Glutamatergic neuron (in vitro differentiated cells): ENCODE measurements around the gene CRYL1. TPM values are rescaled to one million over a fixed set of nuclear protein-coding genes. Genes with fewer than 3 reads are reported as not detected.

ENCODE experiments used
- DNase-seq: peaks from one replicate; pipeline ENCODE4 v3.0.0; 2022
- H3K27ac Mint-ChIP-seq: one replicate; pipeline ENCODE4 v1.8.0; 2020; ENCODE audit warnings: mild to moderate bottlenecking, mixed read lengths, inconsistent platforms; ENCODE audit not compliant: unreplicated experiment
- H3K27me3 Mint-ChIP-seq: one replicate; pipeline ENCODE4 v1.8.0; 2020; ENCODE audit warnings: mild to moderate bottlenecking, moderate library complexity, mixed read lengths, inconsistent platforms; ENCODE audit not compliant: unreplicated experiment
- H3K36me3 Mint-ChIP-seq: one replicate; pipeline ENCODE4 v1.8.0; 2020; ENCODE audit warnings: mild to moderate bottlenecking, mixed read lengths, inconsistent platforms; ENCODE audit not compliant: unreplicated experiment
- H3K4me1 Mint-ChIP-seq: one replicate; pipeline ENCODE4 v1.8.0; 2020; ENCODE audit warnings: mild to moderate bottlenecking, low read depth, mixed read lengths, inconsistent platforms; ENCODE audit not compliant: unreplicated experiment
- H3K4me3 Mint-ChIP-seq: one replicate; pipeline ENCODE4 v1.8.0; 2020; ENCODE audit warnings: mild to moderate bottlenecking, mixed read lengths, inconsistent platforms; ENCODE audit not compliant: unreplicated experiment
- H3K9me3 Mint-ChIP-seq: one replicate; pipeline ENCODE4 v1.8.0; 2020; ENCODE audit warnings: mild to moderate bottlenecking, moderate library complexity, mixed read lengths, inconsistent platforms; ENCODE audit not compliant: unreplicated experiment
- CTCF ChIP-seq: fragments of 200-600 bp; sonication (generic); IDR thresholded peaks from one replicate; pipeline ENCODE4 v1.5.0; 2021; ENCODE audit not compliant: partially characterized antibody, unreplicated experiment
- long read RNA-seq: library from polyadenylated mRNA; unstranded; transcript quantifications from one replicate; pipeline ENCODE4 v2.0.0, GENCODE V29; 2020; ENCODE audit not compliant: unreplicated experiment
- total RNA-seq: library from RNA; stranded (reverse); fragmentation: NEBNext Ultra II Directional; extraction: Animal tissue kit (Norgen Biotek cat#: 25700); gene quantifications from one replicate; pipeline ENCODE4 v1.2.1, GENCODE V29; 2021; ENCODE audit not compliant: unreplicated experiment

The CRYL1 gene
- total RNA-seq = 1.1 TPM
- long read RNA-seq, partial matches to known transcripts = 0 of 1 reads
- long read RNA-seq, other reads (novel, unspliced or antisense) = 0 of 1 reads

GRCh38 chr13:20525601-20526544 lies at the start of gene CRYL1:
CRYL1 (minus strand) TSS chr13:20525857; CDS start chr13:20525794, 63 bp downstream.
- Mint-ChIP-seq H3K4me3 (peak within 1 kb of the TSS; percentile 80), H3K27me3 (peaks cover 5% of the 10 kb centered on the region), H3K36me3 (no peaks in the 10 kb centered on the region), H3K27ac (no peak within 1 kb of the TSS), H3K9me3 (no peaks in the 10 kb centered on the region), H3K4me1 (peaks cover 4% of the 10 kb centered on the region)
- TF ChIP-seq CTCF = no peak
- peak; percentile 47 for DNase-seq

GRCh38 chr13:20573636-20574035 lies 48.0 kb upstream of the CRYL1 start:
- Mint-ChIP-seq H3K27me3 (no peaks in the 10 kb centered on the region), H3K36me3 (peaks cover 6% of the 10 kb centered on the region), H3K27ac (no peak overlapping the region), H3K4me3 (no peak overlapping the region), H3K9me3 (peaks cover 1% of the 10 kb centered on the region), H3K4me1 (no peaks in the 10 kb centered on the region)
- DNase-seq = no peak
- TF ChIP-seq CTCF = no peak

GRCh38 chr13:20573186-20573585 lies 47.5 kb upstream of the CRYL1 start:
- Mint-ChIP-seq H3K27ac (no peak overlapping the region), H3K36me3 (peaks cover 5% of the 10 kb centered on the region), H3K4me3 (no peak overlapping the region), H3K27me3 (no peaks in the 10 kb centered on the region), H3K9me3 (no peaks in the 10 kb centered on the region), H3K4me1 (no peaks in the 10 kb centered on the region)
- TF ChIP-seq CTCF = no peak
- DNase-seq = no peak

- Mint-ChIP-seq H3K9me3 (peaks cover 6% of the 10 kb centered on the region), H3K4me3 (no peak overlapping the region), H3K36me3 (peaks cover 9% of the 10 kb centered on the region), H3K4me1 (peaks cover 5% of the 10 kb centered on the region), H3K27me3 (peaks cover 5% of the 10 kb centered on the region), H3K27ac (no peak overlapping the region)
- no peak for DNase-seq
- no peak for TF ChIP-seq CTCF
Measured at GRCh38 chr13:20571676-20572075, 46.0 kb upstream of the CRYL1 start.

- peaks cover 5% of the 10 kb centered on the region for H3K4me1 Mint-ChIP-seq
- H3K27me3 Mint-ChIP-seq = peaks cover 5% of the 10 kb centered on the region
- H3K27ac Mint-ChIP-seq = no peak overlapping the region
- DNase-seq = no peak
- H3K36me3 Mint-ChIP-seq = peaks cover 9% of the 10 kb centered on the region
- no peak for TF ChIP-seq CTCF
- H3K9me3 Mint-ChIP-seq = peaks cover 6% of the 10 kb centered on the region
- H3K4me3 Mint-ChIP-seq = no peak overlapping the region
Measured at GRCh38 chr13:20570517-20570916, 44.9 kb upstream of the CRYL1 start.
